Measurements from ENCODE around the gene CCM2.
A peak's percentile ranks its signal among the peaks of the same experiment; 100 is the strongest.

CCM2 gene

DNA sequence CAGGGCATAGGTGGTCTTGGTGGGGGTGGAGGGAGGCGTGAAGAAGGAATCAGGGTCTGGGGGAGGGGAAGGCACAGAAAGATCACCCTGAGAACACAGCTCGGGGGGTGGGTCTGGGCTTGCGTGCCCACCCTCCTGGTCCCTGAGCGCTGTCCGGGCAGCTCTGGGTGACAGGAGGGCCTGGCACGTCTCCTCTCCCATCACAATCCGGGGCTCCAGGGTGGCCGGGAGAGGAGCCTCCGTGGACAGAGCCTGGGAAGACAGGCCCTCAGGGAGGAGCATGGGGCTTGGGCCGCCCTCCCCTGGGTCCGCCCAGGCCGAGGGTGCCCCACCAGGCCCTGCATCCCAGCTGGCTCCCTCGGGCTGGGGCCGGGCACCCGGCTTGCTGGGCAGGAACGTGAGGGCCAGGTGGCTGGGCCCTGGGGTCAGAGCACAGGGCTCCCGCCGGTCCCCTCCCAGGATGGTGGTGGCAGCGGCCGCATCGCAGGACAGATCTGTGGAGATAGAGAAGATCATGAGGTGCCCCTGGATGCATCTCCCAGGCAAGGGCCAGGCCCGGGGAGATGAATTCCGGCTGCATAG, 85.7 kb downstream of the CCM2 start:
- Mint-ChIP-seq H3K27me3 (ENCODE audit: low read depth) (peaks cover 13% of the 10 kb centered on the region), H3K9me3 (no peaks in the 10 kb centered on the region), H3K4me3 (no peak overlapping the region), H3K27ac (no peak overlapping the region), H3K4me1 (ENCODE audit: low read depth) (peaks cover 6% of the 10 kb centered on the region), H3K36me3 (ENCODE audit: low read depth) (no peaks in the 10 kb centered on the region)

DNA sequence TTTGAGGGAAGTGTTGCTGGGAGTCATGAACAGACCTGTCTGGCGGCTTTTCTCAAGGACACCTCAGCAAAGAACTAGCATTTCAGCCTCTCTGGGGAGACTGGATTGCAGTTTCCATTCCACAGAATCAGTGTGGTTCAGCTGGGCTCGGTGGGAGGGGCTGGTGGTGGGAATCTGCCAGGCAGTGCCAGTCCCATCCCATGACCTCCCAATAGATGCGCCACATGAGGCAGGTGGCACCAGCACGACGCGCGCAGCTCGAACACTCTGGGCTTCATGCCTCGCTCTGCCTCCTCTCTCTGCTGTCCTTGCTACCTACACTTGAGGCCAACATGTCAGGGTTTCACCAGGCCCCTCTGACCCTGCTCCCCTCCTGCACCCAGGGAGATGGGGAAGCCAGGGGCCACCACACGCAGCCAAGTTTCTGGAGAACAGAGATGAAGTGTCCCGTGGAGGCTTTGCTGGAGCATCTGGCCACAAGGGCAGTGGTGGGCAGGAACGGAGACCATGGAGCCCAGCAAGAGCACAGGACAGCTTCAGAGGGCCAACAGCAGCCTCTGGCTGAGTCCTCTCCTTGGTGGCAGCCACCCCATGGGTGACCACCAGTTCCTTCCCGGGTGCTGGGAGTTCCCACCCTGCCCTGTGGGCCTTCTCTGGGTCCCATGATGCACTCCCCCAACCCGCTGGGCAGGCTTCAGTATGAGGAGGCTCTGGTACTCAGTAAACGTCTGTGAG, 86.5 kb downstream of the CCM2 start:
- Mint-ChIP-seq H3K27ac (no peak overlapping the region), H3K4me3 (no peak overlapping the region)

DNA sequence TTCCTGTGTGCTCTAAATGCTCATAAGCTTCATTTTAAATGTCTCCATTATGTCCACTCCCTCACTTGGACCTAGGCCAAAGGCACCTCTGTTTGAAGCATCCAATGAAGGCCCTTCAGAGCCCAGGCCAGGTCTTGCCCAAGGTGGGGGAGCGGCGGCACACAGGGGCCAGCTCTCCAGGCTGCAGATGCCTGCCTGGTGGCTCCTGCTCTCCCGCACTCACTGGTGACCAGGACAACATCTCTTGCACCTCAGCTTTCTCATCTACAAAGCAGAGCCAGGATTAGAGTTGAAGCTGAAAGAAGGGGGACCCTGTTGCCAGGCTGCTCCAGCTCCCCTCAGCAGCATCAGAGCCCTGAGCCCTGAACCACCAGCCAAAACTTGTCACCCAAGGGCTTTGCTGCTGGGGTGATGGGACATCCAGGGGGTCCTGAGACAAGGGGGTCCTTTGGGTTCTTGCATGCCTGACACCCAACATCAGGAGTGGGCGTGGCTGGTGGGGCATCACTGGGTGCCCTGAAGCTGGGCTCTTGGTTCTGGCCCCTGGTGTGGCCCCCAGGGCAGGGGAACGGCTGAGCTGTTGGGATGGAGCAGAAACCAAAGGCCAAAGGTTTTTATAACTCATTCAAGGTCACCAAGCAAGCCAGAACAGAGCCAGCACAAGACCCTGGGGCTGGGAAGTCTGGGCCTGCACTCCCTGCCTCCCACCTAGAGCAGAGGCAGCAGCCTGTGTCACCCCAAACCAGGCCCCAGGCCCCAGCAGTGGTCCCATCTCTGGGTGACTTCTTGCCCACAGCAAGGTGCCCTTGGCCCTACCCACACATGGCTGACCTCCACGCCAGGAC, 87.5 kb downstream of the CCM2 start:
- Mint-ChIP-seq H3K27me3 (ENCODE audit: low read depth) (peaks cover 25% of the 10 kb centered on the region), H3K27ac (no peak overlapping the region), H3K36me3 (ENCODE audit: low read depth) (no peaks in the 10 kb centered on the region), H3K4me3 (no peak overlapping the region), H3K9me3 (no peaks in the 10 kb centered on the region), H3K4me1 (ENCODE audit: low read depth) (peaks cover 6% of the 10 kb centered on the region)

More for the DNA sequence above, 86.5 kb downstream of the CCM2 start:
- Mint-ChIP-seq H3K4me1 (ENCODE audit: low read depth) (peaks cover 6% of the 10 kb centered on the region), H3K9me3 (no peaks in the 10 kb centered on the region), H3K27me3 (ENCODE audit: low read depth) (peaks cover 15% of the 10 kb centered on the region), H3K36me3 (ENCODE audit: low read depth) (no peaks in the 10 kb centered on the region)

DNA sequence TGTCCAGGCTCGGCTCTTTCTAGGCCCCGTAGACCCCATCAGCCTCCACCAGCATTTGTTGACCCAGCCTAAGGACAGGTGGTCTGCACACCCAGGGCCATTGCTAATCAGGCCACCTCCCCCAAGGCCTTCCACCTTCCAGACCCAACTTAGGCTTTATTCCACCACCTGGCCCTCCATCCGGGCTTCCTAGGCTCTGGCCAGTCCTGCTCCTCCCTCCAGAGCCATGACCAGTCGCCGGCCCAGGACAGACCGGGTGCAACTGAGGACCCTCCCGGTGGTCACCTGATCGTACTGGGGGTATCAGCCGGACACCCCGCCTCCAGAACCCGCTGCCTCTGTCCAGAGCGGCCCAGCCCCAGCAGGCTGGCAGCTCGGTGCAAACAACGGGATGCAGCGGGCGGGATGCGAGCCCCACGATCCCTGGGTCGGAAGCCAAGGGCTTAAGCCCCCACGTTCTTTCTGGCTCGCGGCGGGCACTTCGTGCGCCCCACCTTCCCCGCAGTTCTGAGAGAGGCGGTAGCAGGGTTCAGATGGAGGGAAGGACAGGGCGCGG, 88.2 kb downstream of the CCM2 start:
- peaks cover 6% of the 10 kb centered on the region for H3K4me1 Mint-ChIP-seq (ENCODE audit: low read depth)
- peaks cover 3% of the 10 kb centered on the region for H3K36me3 Mint-ChIP-seq (ENCODE audit: low read depth)
- H3K27ac Mint-ChIP-seq = no peak overlapping the region
- H3K27me3 Mint-ChIP-seq (ENCODE audit: low read depth) = peaks cover 30% of the 10 kb centered on the region
- no peak overlapping the region for H3K4me3 Mint-ChIP-seq
- no peaks in the 10 kb centered on the region for H3K9me3 Mint-ChIP-seq

DNA sequence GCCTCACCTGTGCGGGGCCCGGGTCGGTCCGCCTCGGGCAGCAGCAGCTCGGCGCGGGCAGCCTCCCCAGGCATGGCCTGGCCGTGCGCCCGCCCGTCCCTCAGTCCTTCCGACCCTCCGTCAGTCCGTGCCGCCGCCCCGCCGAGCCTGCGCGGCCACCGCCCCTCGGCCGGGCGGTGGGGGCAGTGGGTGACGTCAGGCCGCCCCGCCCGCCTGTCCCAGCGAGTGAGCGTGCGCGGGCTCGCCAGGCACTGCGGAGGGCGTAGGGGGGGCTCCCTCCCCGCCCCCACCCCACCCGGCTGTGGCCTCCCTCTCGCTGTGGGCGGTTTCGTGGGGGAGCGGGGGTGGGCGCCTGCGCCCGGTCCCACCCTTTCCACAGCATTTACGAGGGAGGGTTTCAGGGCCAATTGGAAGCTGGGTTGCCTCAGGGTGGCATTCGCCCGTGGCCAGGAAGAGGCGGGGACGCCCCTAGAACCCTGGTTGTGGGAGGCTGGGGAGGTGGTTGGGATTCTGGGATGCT, 88.9 kb downstream of the CCM2 start, which contains the start of gene NACAD:
TSS of gene NACAD (minus strand) at position 149 of the 520 bp plus-strand sequence. CDS start at position 74, 75 bp downstream.
- Mint-ChIP-seq H3K36me3 (ENCODE audit: low read depth) (peaks cover 4% of the 10 kb centered on the region), H3K27ac (no peak within 1 kb of the TSS), H3K4me1 (ENCODE audit: low read depth) (peaks cover 6% of the 10 kb centered on the region), H3K9me3 (peaks cover 4% of the 10 kb centered on the region), H3K4me3 (peak within 1 kb of the TSS; percentile 59), H3K27me3 (ENCODE audit: low read depth) (peaks cover 34% of the 10 kb centered on the region)

DNA sequence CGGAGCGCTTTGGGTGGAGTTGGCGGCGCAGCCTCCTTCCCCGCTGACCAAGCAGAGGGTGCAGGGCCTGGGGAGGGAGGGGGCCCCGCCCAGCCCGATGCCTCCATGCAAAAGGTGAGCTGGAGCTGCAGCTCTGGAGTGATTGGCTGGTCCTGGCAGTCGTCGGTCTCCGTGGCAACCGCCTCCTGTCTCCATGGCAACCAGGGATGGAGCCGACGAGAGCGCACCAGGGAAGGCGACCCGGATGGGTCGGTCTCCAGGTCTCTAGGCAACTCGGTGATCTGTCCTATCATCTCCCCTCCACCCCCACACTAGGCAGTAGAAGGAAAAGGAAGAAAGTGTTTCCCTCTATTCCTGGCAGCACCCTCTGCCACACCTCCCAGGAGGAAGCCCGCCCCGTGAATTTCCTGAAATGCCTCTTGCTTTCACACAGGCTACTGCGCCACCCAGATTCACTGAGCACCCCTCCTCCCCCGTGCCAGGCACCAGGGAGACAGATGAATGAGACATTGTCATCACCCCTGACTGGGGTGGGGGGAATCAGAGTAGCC, 89.4 kb downstream of the CCM2 start:
- peaks cover 5% of the 10 kb centered on the region for H3K9me3 Mint-ChIP-seq
- peak overlapping the region; percentile 59 for H3K4me3 Mint-ChIP-seq
- H3K27me3 Mint-ChIP-seq (ENCODE audit: low read depth) = peaks cover 34% of the 10 kb centered on the region
- no peak overlapping the region for H3K27ac Mint-ChIP-seq
- H3K4me1 Mint-ChIP-seq (ENCODE audit: low read depth) = peaks cover 6% of the 10 kb centered on the region
- peaks cover 4% of the 10 kb centered on the region for H3K36me3 Mint-ChIP-seq (ENCODE audit: low read depth)

DNA sequence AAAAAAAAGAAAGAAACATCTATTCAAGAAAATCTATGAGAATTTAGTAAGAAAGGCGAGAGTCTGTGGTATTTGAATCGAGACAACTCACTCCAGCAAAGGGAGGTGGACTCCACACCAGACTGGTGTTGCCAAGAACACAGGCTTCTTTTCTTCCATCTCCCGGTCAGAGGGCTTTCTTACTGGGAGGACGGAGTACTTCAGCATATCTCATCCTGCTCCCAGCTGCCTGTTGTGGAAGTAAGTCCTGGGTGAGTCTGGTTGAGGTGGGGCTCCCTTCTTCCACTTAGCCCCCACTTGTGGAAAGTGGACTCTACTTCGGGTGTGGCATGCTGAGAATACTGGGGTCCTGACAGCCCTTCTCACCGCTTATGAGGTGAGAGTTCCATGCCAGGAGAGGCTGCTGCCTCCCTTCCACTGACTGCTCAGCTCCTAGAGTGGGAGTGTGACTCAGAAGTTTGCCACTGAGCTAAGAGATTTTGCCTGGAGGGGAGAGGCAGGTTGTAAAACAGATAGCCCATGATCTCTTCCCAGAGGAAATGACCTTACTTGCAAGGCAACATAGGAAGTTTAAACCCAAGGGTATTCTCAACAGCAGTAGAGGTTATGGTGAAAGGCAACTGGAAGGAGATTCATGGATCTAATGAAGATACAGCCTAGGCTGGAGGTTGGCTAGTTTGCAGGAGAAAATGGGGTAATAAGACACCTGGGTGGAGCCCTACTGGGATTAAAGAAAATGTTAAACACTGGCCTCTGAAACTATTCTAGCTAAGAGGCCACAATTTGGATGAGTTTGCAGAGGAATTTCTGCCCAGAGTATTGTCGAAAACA, 92.3 kb downstream of the CCM2 start:
- peaks cover 6% of the 10 kb centered on the region for H3K4me1 Mint-ChIP-seq (ENCODE audit: low read depth)
- H3K27me3 Mint-ChIP-seq (ENCODE audit: low read depth) = peaks cover 34% of the 10 kb centered on the region
- no peak overlapping the region for H3K4me3 Mint-ChIP-seq
- peaks cover 4% of the 10 kb centered on the region for H3K36me3 Mint-ChIP-seq (ENCODE audit: low read depth)
- peaks cover 5% of the 10 kb centered on the region for H3K9me3 Mint-ChIP-seq
- H3K27ac Mint-ChIP-seq = no peak overlapping the region

DNA sequence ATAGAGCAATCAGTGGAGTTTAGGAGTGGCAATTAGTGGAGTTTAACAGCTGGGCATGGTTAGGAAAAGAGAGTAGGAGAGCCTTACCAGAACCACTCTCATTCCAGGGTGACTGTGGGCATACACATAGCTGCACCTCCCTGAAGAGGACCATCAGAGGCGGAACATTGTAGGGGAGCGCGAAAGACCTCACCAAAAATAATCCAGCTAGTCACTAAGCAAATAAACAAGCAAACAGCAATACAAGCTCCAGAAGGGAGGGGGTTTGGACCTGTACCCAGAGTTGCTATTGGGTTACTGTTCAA, 92.9 kb downstream of the CCM2 start:
- Mint-ChIP-seq H3K4me3 (no peak overlapping the region), H3K36me3 (ENCODE audit: low read depth) (peaks cover 4% of the 10 kb centered on the region), H3K27ac (no peak overlapping the region), H3K4me1 (ENCODE audit: low read depth) (peaks cover 6% of the 10 kb centered on the region), H3K9me3 (peaks cover 5% of the 10 kb centered on the region), H3K27me3 (ENCODE audit: low read depth) (peaks cover 34% of the 10 kb centered on the region)

DNA sequence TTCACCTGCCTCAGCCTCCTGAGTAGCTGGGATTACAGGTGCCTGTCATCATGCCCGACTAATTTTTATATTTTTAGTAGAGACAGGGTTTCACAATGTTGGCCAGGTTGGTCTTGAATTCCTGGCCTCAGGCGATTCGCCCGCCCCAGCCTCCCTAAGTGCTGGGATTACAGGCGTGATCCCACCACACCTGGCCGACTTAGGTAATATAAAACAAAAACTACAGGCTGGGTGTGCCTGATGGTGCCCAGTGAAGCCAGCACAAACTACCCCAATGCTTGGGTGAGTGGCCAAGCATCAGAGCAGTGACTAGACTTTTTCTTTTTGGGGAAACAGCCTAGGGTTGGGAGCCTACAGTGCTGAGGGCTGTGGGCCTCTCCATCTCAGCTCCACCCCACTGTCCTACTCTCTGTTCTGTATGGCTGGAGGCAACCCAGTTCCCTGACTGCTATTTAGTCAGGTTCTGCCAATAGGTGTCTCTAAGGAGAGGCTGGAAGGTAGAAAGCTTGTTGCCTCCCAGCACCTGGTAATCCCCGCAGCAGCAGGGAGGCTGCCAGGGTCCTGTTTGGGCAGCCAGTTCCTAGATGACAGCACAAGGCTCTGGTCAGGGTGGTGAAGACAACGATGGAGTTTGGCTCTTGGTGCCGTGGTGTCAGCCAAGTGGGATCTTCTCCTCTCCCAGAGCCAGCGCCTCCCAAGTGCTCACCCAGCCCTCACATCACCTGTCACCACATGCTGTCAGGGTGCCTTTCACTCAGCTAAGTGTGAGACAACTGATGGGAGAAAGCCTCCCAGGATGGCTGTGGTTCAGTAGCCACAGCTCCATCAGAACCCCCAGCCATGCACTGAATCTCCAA, 99.2 kb downstream of the CCM2 start:
- peaks cover 18% of the 10 kb centered on the region for H3K36me3 Mint-ChIP-seq (ENCODE audit: low read depth)
- H3K27ac Mint-ChIP-seq = no peak overlapping the region
- no peaks in the 10 kb centered on the region for H3K27me3 Mint-ChIP-seq (ENCODE audit: low read depth)
- no peak overlapping the region for H3K4me3 Mint-ChIP-seq
- no peaks in the 10 kb centered on the region for H3K9me3 Mint-ChIP-seq
- H3K4me1 Mint-ChIP-seq (ENCODE audit: low read depth) = no peaks in the 10 kb centered on the region

DNA sequence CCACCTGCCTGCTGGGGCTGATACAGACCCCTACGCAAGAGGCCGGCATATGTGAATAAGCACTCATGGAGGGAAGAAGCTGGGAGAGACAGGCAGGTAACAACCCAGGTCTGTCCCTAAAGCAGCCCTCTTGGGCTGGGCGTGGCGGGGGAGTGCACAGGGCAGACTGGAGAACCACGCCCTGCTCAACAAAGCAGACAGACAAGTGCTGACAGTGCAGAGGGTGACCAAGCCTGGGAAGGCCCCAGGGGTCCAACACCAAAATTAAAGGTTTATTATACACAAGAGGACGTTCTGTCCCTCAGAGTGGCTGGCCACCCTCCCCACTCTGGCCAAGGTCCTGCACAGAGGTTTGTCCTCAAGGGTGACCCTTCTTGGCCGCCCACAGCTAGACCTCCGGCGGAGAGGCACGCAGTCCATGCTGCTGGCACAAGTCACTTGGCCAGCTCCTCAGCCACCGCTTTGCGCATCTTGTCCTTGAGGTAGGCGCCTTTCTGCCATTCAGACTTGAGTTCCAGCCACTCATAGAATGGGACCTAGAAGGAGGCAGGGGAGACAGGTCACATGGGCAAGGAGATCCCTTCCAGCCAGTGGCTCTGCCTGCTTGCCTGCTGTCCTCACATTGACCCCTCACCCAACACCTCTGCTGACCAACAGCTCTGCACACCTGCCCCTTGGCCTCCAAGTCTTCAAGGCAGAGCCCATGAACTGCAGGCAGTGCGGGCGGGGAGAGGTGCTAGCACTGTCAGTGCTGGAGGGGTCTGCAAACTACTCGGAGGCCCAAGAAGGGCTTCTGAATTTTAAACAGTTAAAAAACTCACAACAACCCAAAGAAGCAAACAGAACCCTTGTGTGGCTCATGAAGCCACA, 100.1 kb downstream of the CCM2 start:
- Mint-ChIP-seq H3K4me1 (ENCODE audit: low read depth) (no peaks in the 10 kb centered on the region), H3K27me3 (ENCODE audit: low read depth) (no peaks in the 10 kb centered on the region), H3K9me3 (no peaks in the 10 kb centered on the region), H3K27ac (no peak overlapping the region), H3K4me3 (no peak overlapping the region), H3K36me3 (ENCODE audit: low read depth) (peaks cover 18% of the 10 kb centered on the region)

DNA sequence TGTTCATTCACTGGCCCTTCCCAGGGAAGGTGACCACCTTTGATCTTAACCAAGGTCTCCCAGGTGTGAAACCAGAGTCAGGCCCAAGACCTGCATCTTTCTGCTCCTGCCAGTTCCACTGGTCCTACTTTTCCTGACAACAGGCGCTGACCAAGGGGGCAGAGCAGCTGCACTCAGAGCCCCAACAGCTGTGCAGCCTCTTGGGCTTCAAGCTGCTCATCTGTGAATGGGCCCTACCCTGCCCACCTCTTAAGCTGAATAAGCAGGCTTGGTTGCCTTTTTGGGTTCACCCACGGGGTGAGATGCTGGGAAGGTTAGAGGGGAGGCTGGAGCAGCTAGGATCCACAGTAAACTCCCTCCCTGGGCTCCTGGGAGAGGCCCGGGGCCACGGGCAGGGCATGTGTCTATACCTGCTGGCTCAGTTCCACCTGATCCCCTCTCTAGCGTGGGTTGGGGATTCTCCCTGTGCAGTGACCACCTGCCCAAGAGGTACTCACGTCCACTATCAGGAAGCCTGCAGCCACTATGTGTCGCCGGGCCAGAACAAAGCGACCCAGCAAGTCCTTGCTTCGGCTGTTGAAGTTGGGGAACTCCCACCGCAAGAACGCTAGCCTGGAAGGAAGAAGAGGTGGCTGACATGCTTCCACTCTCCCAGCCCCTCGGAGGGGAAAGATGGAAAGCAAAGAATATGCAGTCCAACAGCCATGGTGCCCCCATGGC, 100.9 kb downstream of the CCM2 start:
- H3K27ac Mint-ChIP-seq = no peak overlapping the region

DNA sequence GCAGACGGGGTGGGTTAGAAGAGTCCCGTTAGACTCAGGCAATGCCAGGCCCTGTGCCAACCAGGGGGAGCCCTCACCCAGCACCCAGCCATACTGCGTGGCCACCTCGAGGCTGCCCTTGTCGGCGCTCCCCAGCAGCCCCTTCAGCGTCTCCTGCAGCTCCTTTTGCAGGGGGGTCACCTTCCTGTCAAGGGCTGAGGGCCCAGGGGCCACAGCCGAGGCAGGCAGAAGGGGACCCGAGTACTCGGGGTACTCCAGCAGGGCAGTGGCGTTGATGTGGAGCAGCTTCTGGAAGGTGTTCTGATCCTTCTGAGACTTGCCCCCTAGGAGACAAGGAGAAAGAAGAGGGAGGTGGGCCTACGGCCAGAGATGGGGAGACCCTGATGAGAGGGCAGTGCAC, 101.7 kb downstream of the CCM2 start:
- no peak overlapping the region for H3K4me3 Mint-ChIP-seq
- H3K27me3 Mint-ChIP-seq (ENCODE audit: low read depth) = no peaks in the 10 kb centered on the region
- H3K4me1 Mint-ChIP-seq (ENCODE audit: low read depth) = no peaks in the 10 kb centered on the region
- H3K9me3 Mint-ChIP-seq = no peaks in the 10 kb centered on the region
- no peak overlapping the region for H3K27ac Mint-ChIP-seq
- H3K36me3 Mint-ChIP-seq (ENCODE audit: low read depth) = peaks cover 18% of the 10 kb centered on the region

More for the DNA sequence above, 100.9 kb downstream of the CCM2 start:
- no peak overlapping the region for H3K4me3 Mint-ChIP-seq
- H3K27me3 Mint-ChIP-seq (ENCODE audit: low read depth) = no peaks in the 10 kb centered on the region
- H3K9me3 Mint-ChIP-seq = no peaks in the 10 kb centered on the region
- peaks cover 18% of the 10 kb centered on the region for H3K36me3 Mint-ChIP-seq (ENCODE audit: low read depth)
- no peaks in the 10 kb centered on the region for H3K4me1 Mint-ChIP-seq (ENCODE audit: low read depth)
